Neural cell (in vitro differentiated cells): ENCODE results near the gene FARP2. TPM values are rescaled to one million over a fixed set of nuclear protein-coding genes. Genes with fewer than 3 reads are reported as not detected.

Experiments
- H2AFZ ChIP-seq: fragments of 200-600, 300-800 bp; sonication (generic), shearing (Covaris generic); 2 replicates; pipeline ENCODE4 v1.6.0; 2014; ENCODE audit warnings: low read depth, mild to moderate bottlenecking, antibody characterized with exemption, low read length, moderate library complexity
- H3F3A ChIP-seq: fragments of 200-600 bp; shearing (Covaris generic); 2 replicates; pipeline ENCODE4 v1.6.1; 2016; ENCODE audit warnings: mild to moderate bottlenecking, moderate library complexity, mixed read lengths, antibody characterized with exemption, low read length; ENCODE audit not compliant: insufficient read depth, poor library complexity, severe bottlenecking
- H3K27ac ChIP-seq: fragments of 200-600, 300-800 bp; sonication (generic), shearing (Covaris generic); 2 replicates; pipeline ENCODE4 v1.5.1; 2014; ENCODE audit warnings: mild to moderate bottlenecking, low read length, moderate library complexity
- H3K27me3 ChIP-seq: fragments of 300-800, 200-600 bp; sonication (generic), shearing (Covaris generic); 2 replicates; pipeline ENCODE4 v1.6.0; 2014; ENCODE audit warnings: mild to moderate bottlenecking, low read depth, low read length, moderate library complexity; ENCODE audit not compliant: insufficient read depth
- H3K36me3 ChIP-seq: fragments of 300-800, 200-600 bp; sonication (generic), shearing (Covaris generic); 2 replicates; pipeline ENCODE4 v1.5.1; 2014; ENCODE audit warnings: mild to moderate bottlenecking, antibody characterized with exemption, low read length, moderate library complexity; ENCODE audit not compliant: insufficient read depth
- H3K4me2 ChIP-seq: fragments of 300-800, 200-600 bp; sonication (generic), shearing (Covaris generic); 2 replicates; pipeline ENCODE4 v1.6.0; 2014; ENCODE audit warnings: mild to moderate bottlenecking, low read length
- H3K4me3 ChIP-seq: fragments of 300-800, 200-600 bp; sonication (generic), shearing (Covaris generic); 2 replicates; pipeline ENCODE4 v1.5.1; 2014; ENCODE audit warnings: mild to moderate bottlenecking, low read length, moderate library complexity
- H3K79me2 ChIP-seq: fragments of 200-600 bp; shearing (Covaris generic); replicated peaks from 2 replicates; pipeline ENCODE4 v1.6.0; 2014; ENCODE audit warnings: mild to moderate bottlenecking, low read length, moderate library complexity; ENCODE audit not compliant: insufficient read depth
- H3K9ac ChIP-seq: fragments of 300-800, 200-600 bp; sonication (generic), shearing (Covaris generic); 2 replicates; pipeline ENCODE4 v1.6.1; 2016; ENCODE audit warnings: mild to moderate bottlenecking, low read length, mixed read lengths
- H3K9me2 ChIP-seq: fragments of 200-600 bp; shearing (Covaris generic); 2 replicates; pipeline ENCODE4 v1.6.1; 2016; ENCODE audit warnings: mild to moderate bottlenecking, low read length, mixed read lengths; ENCODE audit not compliant: insufficient read depth
- H3K9me3 ChIP-seq: fragments of 200-600, 300-800 bp; sonication (generic), shearing (Covaris generic); 2 replicates; pipeline ENCODE4 v1.6.1; 2016; ENCODE audit warnings: mild to moderate bottlenecking, mixed run types, low read length, moderate library complexity, mixed read lengths
- H4K20me1 ChIP-seq: fragments of 200-600 bp; shearing (Covaris generic); 2 replicates; pipeline ENCODE4 v1.6.1; 2016; ENCODE audit warnings: mild to moderate bottlenecking, mixed run types; ENCODE audit not compliant: insufficient read depth
- EP300 ChIP-seq: fragments of 450-650 bp; conservative IDR thresholded peaks from 2 replicates; pipeline ENCODE4 v1.6.1; 2014; ENCODE audit warnings: antibody characterized with exemption, mild to moderate bottlenecking, moderate library complexity; ENCODE audit not compliant: poor library complexity, severe bottlenecking
- EZH2 ChIP-seq: fragments of 200-600, 300-800 bp; shearing (Covaris generic), sonication (generic); IDR thresholded peaks from 2 replicates; pipeline ENCODE4 v1.6.1; 2014; ENCODE audit warnings: antibody characterized with exemption, low read length, borderline replicate concordance, mild to moderate bottlenecking; ENCODE audit not compliant: insufficient read depth, poor library complexity, severe bottlenecking
- MXI1 ChIP-seq: fragments of 450-650 bp; conservative IDR thresholded peaks from 2 replicates; pipeline ENCODE4 v1.6.1; 2014; ENCODE audit warnings: antibody characterized with exemption, mild to moderate bottlenecking; ENCODE audit not compliant: poor library complexity, severe bottlenecking
- POLR2AphosphoS5 ChIP-seq: IDR thresholded peaks from 2 replicates; pipeline ENCODE4 v1.6.1; 2012
- RAD21 ChIP-seq: fragments of 450-650 bp; conservative IDR thresholded peaks from 2 replicates; pipeline ENCODE4 v1.6.1; 2014; ENCODE audit warnings: antibody characterized with exemption, mild to moderate bottlenecking, moderate library complexity
- SMC3 ChIP-seq: fragments of 450-650 bp; conservative IDR thresholded peaks from 2 replicates; pipeline ENCODE4 v1.6.1; 2014; ENCODE audit warnings: antibody characterized with exemption, mild to moderate bottlenecking, moderate library complexity; ENCODE audit not compliant: poor library complexity
- TAF1 ChIP-seq: IDR thresholded peaks from 2 replicates; pipeline ENCODE4 v1.6.1; 2012; ENCODE audit warnings: low read depth
- polyA plus RNA-seq: library from polyadenylated mRNA; depleted of rRNA; stranded (reverse); fragments of >200 nt; gene quantifications from 2 replicates; pipeline ENCODE4 v1.2.3, GENCODE V29; 2014
- TF ChIP-seq, protein P1 (sequence below): fragments of 450-650 bp; IDR thresholded peaks from 2 replicates; pipeline ENCODE4 v1.5.1; 2014; ENCODE audit warnings: antibody characterized with exemption, mild to moderate bottlenecking, moderate library complexity; ENCODE audit not compliant: poor library complexity, severe bottlenecking
- TF ChIP-seq, protein P2 (sequence below): IDR thresholded peaks from 2 replicates; pipeline ENCODE4 v1.6.1; 2012; ENCODE audit warnings: borderline replicate concordance

Gene FARP2
- polyA plus RNA-seq, 1 donor from 2014 or later = 13.3 TPM

DNA sequence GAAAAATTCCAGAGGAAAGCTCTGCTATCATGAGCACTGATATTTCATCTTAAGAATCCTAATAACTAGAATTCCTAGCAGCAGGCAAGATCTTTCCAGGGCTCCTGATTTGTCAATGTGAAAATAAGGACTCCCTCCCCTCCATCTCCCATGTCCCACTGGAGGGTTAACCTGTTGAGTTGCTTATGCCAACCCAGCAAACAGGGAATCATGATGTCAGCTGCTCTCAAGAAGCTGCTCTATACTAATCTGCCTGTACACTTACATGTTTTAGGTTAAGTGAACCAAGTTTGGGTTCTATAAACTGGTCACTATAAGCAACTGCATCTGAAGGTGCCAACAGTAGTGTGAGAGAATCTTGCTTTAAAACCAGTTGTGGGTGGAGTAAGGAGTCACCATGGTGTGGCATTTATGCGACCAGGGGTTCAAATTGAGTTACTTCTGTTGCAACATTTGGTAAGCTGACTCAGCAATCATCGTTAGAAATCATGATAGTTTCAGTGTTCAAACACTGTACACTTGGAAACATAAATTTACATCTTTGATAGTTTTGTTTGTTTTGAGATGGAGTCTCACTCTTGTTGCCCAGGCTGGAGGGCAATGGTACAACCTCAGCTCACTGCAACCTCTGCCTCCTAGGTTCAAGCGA lies 98.9 kb downstream of the FARP2 start:
- H3K27ac ChIP-seq = no peak overlapping the region
- no peak overlapping the region for H3K4me3 ChIP-seq
- H4K20me1 ChIP-seq = no peaks in the 10 kb centered on the region
- no peak overlapping the region for H2AFZ ChIP-seq
- H3K4me2 ChIP-seq = no peak overlapping the region
- H3F3A ChIP-seq = no peaks in the 10 kb centered on the region
- no peaks in the 10 kb centered on the region for H3K9me2 ChIP-seq
- no peaks in the 10 kb centered on the region for H3K27me3 ChIP-seq
- H3K36me3 ChIP-seq = no peaks in the 10 kb centered on the region
- H3K9ac ChIP-seq = no peak overlapping the region
- no peaks in the 10 kb centered on the region for H3K79me2 ChIP-seq
- H3K9me3 ChIP-seq = no peaks in the 10 kb centered on the region
- TF ChIP-seq SMC3 = no peak
- TF ChIP-seq TAF1 = no peak
- TF ChIP-seq, protein P1, sequence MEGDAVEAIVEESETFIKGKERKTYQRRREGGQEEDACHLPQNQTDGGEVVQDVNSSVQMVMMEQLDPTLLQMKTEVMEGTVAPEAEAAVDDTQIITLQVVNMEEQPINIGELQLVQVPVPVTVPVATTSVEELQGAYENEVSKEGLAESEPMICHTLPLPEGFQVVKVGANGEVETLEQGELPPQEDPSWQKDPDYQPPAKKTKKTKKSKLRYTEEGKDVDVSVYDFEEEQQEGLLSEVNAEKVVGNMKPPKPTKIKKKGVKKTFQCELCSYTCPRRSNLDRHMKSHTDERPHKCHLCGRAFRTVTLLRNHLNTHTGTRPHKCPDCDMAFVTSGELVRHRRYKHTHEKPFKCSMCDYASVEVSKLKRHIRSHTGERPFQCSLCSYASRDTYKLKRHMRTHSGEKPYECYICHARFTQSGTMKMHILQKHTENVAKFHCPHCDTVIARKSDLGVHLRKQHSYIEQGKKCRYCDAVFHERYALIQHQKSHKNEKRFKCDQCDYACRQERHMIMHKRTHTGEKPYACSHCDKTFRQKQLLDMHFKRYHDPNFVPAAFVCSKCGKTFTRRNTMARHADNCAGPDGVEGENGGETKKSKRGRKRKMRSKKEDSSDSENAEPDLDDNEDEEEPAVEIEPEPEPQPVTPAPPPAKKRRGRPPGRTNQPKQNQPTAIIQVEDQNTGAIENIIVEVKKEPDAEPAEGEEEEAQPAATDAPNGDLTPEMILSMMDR = no peak
- TF ChIP-seq, protein P2, sequence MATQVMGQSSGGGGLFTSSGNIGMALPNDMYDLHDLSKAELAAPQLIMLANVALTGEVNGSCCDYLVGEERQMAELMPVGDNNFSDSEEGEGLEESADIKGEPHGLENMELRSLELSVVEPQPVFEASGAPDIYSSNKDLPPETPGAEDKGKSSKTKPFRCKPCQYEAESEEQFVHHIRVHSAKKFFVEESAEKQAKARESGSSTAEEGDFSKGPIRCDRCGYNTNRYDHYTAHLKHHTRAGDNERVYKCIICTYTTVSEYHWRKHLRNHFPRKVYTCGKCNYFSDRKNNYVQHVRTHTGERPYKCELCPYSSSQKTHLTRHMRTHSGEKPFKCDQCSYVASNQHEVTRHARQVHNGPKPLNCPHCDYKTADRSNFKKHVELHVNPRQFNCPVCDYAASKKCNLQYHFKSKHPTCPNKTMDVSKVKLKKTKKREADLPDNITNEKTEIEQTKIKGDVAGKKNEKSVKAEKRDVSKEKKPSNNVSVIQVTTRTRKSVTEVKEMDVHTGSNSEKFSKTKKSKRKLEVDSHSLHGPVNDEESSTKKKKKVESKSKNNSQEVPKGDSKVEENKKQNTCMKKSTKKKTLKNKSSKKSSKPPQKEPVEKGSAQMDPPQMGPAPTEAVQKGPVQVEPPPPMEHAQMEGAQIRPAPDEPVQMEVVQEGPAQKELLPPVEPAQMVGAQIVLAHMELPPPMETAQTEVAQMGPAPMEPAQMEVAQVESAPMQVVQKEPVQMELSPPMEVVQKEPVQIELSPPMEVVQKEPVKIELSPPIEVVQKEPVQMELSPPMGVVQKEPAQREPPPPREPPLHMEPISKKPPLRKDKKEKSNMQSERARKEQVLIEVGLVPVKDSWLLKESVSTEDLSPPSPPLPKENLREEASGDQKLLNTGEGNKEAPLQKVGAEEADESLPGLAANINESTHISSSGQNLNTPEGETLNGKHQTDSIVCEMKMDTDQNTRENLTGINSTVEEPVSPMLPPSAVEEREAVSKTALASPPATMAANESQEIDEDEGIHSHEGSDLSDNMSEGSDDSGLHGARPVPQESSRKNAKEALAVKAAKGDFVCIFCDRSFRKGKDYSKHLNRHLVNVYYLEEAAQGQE = no peak
- TF ChIP-seq EP300 = no peak
- no peak for TF ChIP-seq MXI1
- no peak for TF ChIP-seq EZH2
- no peak for TF ChIP-seq POLR2AphosphoS5

DNA sequence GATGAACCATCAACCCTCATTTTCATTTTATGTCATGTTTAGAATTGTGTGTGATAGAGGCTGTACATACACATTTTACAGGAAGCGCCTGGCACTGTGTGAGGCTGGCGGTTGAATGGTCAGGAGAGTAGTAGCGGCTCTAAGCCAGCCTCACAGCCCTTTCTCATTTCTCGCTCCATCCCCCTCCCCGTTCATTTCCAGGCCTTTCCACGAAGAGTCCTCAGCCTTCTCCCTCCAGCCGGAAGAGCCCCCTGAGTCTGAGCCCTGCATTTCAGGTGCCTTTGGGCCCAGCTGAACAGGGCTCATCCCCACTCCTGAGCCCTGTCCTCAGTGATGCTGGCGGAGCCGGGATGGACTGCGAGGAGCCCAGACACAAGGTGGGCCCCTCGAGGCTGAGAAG lies 100.5 kb downstream of the FARP2 start:
- Histone ChIP-seq H4K20me1 (no peaks in the 10 kb centered on the region), H3K79me2 (no peaks in the 10 kb centered on the region)
- TF ChIP-seq, protein P2 = no peak
- TF ChIP-seq TAF1 (no peak), POLR2AphosphoS5 (no peak), SMC3 (no peak), MXI1 (no peak), EZH2 (no peak), RAD21 (no peak), EP300 (no peak)
- TF ChIP-seq, protein P1 = no peak

More for the DNA sequence above, 100.5 kb downstream of the FARP2 start:
- Histone ChIP-seq H3K9me2 (no peaks in the 10 kb centered on the region), H3K4me3 (no peak overlapping the region), H3K36me3 (no peaks in the 10 kb centered on the region), H3K4me2 (no peak overlapping the region), H3K9ac (no peak overlapping the region), H3K9me3 (no peaks in the 10 kb centered on the region), H3K27ac (no peak overlapping the region), H3K27me3 (no peaks in the 10 kb centered on the region), H2AFZ (no peak overlapping the region), H3F3A (no peaks in the 10 kb centered on the region)
